NOMO-1 treated with DMSO at 0.1 percent for 48 hours (cell line): ENCODE results near the gene TXNDC5.
"Not testable (repeated sequence)": the region's sequence is repeated elsewhere in the genome, so short reads cannot be mapped to it uniquely, and the experiment has no call there.

Experiments
- DNase-seq: peaks from one replicate; lab custom pipeline; 2025; ENCODE audit not compliant: unreplicated experiment; lab: John Stamatoyannopoulos, UW

Gene TXNDC5

GRCh38 chr6:7897461-7898192 lies 13.0 kb downstream of the TXNDC5 start:
- no peak for DNase-seq

DNA sequence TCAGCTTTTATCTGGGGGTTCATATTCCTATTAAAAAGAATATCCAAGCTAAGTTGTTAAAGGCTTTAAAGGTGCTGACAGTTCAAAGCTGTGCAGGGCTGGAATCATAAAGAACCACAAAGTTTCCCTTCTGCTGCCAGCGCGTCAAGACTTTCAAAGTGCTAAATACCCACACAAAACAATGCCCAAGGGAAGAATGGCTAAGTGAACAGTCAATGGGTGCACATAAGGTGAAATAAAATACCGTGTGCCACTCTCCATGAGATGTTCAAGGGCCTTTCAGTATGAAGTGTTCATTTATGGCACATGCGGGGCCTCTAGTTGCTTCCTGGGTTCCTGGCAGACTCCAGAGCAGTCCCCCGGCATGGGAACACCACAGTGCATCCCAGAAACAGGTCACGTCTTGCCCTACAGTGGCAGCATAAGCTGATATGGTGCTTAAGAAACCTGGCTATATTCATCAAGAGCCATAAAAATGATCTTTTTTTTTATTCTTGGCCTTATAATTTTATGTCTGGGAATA lies 14.1 kb downstream of the TXNDC5 start:
- DNase-seq, result no peak

GRCh38 chr6:7895125-7895423 lies 15.5 kb downstream of the TXNDC5 start:
- DNase-seq, result no peak

GRCh38 chr6:7894262-7895124 lies 16.1 kb downstream of the TXNDC5 start:
- no peak for DNase-seq

- no peak for DNase-seq
These were observed 17.2 kb downstream of the TXNDC5 start for GRCh38 chr6:7893342-7893741.

GRCh38 chr6:7892367-7892766 lies 18.2 kb downstream of the TXNDC5 start:
- not testable (repeated sequence) for DNase-seq

GRCh38 chr6:7891078-7891872 lies 19.3 kb downstream of the TXNDC5 start:
- no peak for DNase-seq

- no peak for DNase-seq
These were observed 21.8 kb downstream of the TXNDC5 start for GRCh38 chr6:7888587-7889357.

- DNase-seq, result no peak
These were observed 23.2 kb downstream of the TXNDC5 start for GRCh38 chr6:7887278-7887991.

GRCh38 chr6:7886132-7886531 lies 24.5 kb downstream of the TXNDC5 start:
- DNase-seq, result no peak

- DNase-seq, result no peak
These were observed 27.2 kb downstream of the TXNDC5 start for GRCh38 chr6:7883381-7883780.

- DNase-seq, result no peak
These were observed 27.9 kb downstream of the TXNDC5 start for GRCh38 chr6:7882505-7883257.

- DNase-seq, result no peak
These were observed 28.7 kb downstream of the TXNDC5 start for GRCh38 chr6:7881765-7882500.

- no peak for DNase-seq
These were observed 29.9 kb downstream of the TXNDC5 start for GRCh38 chr6:7880718-7881107.

- DNase-seq, result no peak
These were observed 30.4 kb downstream of the TXNDC5 start for GRCh38 chr6:7879980-7880717.

- DNase-seq, result no peak
These were observed 31.0 kb downstream of the TXNDC5 start for GRCh38 chr6:7879579-7879978.

GRCh38 chr6:7879043-7879442 lies 31.5 kb downstream of the TXNDC5 start:
- no peak for DNase-seq

GRCh38 chr6:7878401-7878964 lies 32.1 kb downstream of the TXNDC5 start:
- DNase-seq, result no peak
